Common myeloid progenitor, CD34-positive (primary cell): Measurements from ENCODE around the gene PTBP1.

Experiments
- CTCF ChIA-PET: fragments of 350-600 bp; sonication (Branson Sonifier 250); formaldehyde crosslinking; loops from one replicate; lab custom pipeline; 2021; ENCODE audit warnings: antibody characterized with exemption; lab: Charles Lee
- POLR2A ChIA-PET: fragments of 350-600 bp; sonication (Branson Sonifier 250); formaldehyde crosslinking; loops from one replicate; lab custom pipeline; 2021; ENCODE audit warnings: antibody characterized with exemption; lab: Charles Lee
- DNase-seq, 3 donors: peaks; one replicate each; pipeline versions ENCODE4 v3.0.0 to v3.0.0-alpha.2; 2013
- H3K27ac ChIP-seq, 2 experiments: 1 replicate in 1 of 2; 2 replicates in 1 of 2; pipeline ENCODE4 v1.7.0; 2013; ENCODE audit warnings: inconsistent platforms in 2 of 2, low read length in 2 of 2, mild to moderate bottlenecking in 2 of 2, low read depth in 1 of 2, moderate library complexity in 1 of 2; ENCODE audit not compliant: severe bottlenecking in 2 of 2, insufficient read depth in 1 of 2, poor library complexity in 1 of 2
- H3K27me3 ChIP-seq, 5 experiments: replicated peaks in 2 of 5; 1 replicate in 3 of 5; 2 replicates in 2 of 5; pipeline versions ENCODE4 v1.6.1 to v1.7.0; 2013; ENCODE audit warnings: low read length in 4 of 5, mild to moderate bottlenecking in 2 of 5, moderate library complexity in 2 of 5, inconsistent platforms in 1 of 5; ENCODE audit not compliant: insufficient read depth in 5 of 5, control insufficient read depth in 4 of 5
- H3K36me3 ChIP-seq, 4 experiments: 1 replicate in 2 of 4; 2 replicates in 2 of 4; pipeline versions ENCODE4 v1.6.1 to v1.7.0; 2013; ENCODE audit warnings: low read length in 3 of 4, control low read depth in 1 of 4, mild to moderate bottlenecking in 1 of 4; ENCODE audit not compliant: control insufficient read depth in 4 of 4, insufficient read depth in 4 of 4
- H3K4me1 ChIP-seq, 4 experiments: 1 replicate in 3 of 4; 2 replicates in 1 of 4; pipeline versions ENCODE4 v1.6.1 to v1.7.1; 2013; ENCODE audit warnings: low read length in 3 of 4, mild to moderate bottlenecking in 3 of 4, control low read depth in 1 of 4, inconsistent platforms in 1 of 4, moderate library complexity in 1 of 4; ENCODE audit not compliant: control insufficient read depth in 4 of 4, insufficient read depth in 4 of 4; ENCODE audit errors: control extremely low read depth in 1 of 4
- H3K4me3 ChIP-seq, 7 experiments: 1 replicate in 4 of 7; 2 replicates in 3 of 7; pipeline versions ENCODE4 v1.5.1 to v1.7.0; 2013; ENCODE audit warnings: mild to moderate bottlenecking in 7 of 7, low read length in 6 of 7, moderate library complexity in 6 of 7, inconsistent platforms in 2 of 7, low read depth in 2 of 7, control low read depth in 1 of 7; ENCODE audit not compliant: insufficient read depth in 4 of 7, control insufficient read depth in 1 of 7; ENCODE audit errors: extremely low read depth in 1 of 7
- H3K9me3 ChIP-seq, 5 experiments: 1 replicate in 4 of 5; 2 replicates in 1 of 5; pipeline versions ENCODE4 v1.6.1 to v1.7.1; 2013; ENCODE audit warnings: low read length in 4 of 5, mild to moderate bottlenecking in 2 of 5, inconsistent platforms in 1 of 5, low read depth in 1 of 5, moderate library complexity in 1 of 5; ENCODE audit not compliant: control insufficient read depth in 4 of 5, insufficient read depth in 2 of 5; ENCODE audit errors: control extremely low read depth in 1 of 5
- WGBS: methylation state at CpG from one replicate; pipeline ENCODE4 v1.1.5; 2013; ENCODE audit not compliant: insufficient coverage; 5-methylcytosine and 5-hydroxymethylcytosine counted together

Gene PTBP1

GRCh38 chr19:795691-796581, 1.3 kb upstream of the PTBP1 start:
- WGBS: 87% methylated on average over 39 of the region's 39 CpGs
- Histone ChIP-seq H3K36me3 (peaks cover 0 to 28% (median 6%) of the 10 kb centered on the region in 4 experiments), H3K4me1 (peaks cover 0 to 43% (median 39%) of the 10 kb centered on the region in 4 experiments), H3K9me3 (no peaks in the 10 kb centered on the region), H3K27me3 (no peaks in the 10 kb centered on the region), H3K4me3 (peak overlapping the region in 6 of 7 experiments; percentile 79 to 97 (median 82)), H3K27ac (peak overlapping the region in 1 of 2 experiments; percentile 68)
- DNase-seq: no peak
- ChIA-PET CTCF (interaction anchor here (1.1 kb wide), 1 partner anchor 12 kb away, joined by 5 read pairs; no protein-coding TSS in a partner anchor), POLR2A (interaction anchor here (1.2 kb wide), 1 partner anchor 22 kb away, joined by 4 read pairs; no protein-coding TSS in a partner anchor)

DNA sequence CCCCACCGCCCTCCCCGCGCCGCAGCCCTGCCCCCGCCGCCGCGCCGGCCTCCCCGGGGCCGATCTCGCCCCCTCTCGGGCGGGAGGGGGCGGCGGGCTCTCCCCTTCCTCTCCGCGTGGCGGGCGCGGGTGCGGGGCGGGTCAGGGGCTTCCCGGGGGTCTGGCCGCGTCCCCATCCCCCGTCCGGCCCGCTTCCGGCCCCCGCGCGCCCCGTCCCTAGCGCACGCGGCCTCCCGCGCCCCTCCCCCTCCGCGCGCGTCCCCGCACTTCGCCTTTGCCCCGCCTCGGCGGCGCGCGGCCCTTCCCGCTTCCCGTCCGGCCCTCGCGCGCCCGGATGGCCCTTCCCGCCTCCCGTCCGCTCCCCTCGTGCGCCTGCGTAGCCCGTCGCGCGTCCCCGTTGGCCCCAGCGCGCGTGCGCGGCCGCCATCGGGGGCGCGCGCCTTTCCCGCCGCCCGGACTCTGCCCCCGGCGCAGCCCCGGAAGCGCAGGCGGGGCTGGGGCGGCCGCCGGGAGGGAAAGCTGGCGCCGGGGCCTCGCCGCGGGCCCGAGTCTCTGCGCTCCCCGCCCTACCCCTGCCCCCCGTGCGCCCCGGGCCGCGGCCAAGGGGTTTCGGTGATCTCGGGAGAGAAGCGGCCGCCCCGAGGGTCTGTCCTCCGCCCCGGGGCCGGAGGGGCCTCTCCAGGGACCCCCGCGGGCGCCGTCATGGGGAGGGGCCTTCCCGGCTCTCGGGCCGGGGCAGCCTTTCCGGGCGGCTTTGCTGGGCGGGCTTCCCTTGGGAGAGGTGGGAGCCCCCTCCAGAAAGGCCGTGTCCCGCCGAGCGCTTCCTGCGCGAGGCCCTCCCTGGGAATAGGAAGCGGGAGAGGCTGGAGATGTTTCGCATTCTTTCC, 519 bp downstream of the PTBP1 start:
- Histone ChIP-seq H3K36me3 (peaks cover 0 to 46% (median 12%) of the 10 kb centered on the region in 4 experiments), H3K9me3 (no peaks in the 10 kb centered on the region), H3K27ac (peak overlapping the region; percentile 77 to 88), H3K27me3 (no peaks in the 10 kb centered on the region), H3K4me3 (peak overlapping the region; percentile 47 to 97 (median 86)), H3K4me1 (peaks cover 0 to 48% (median 39%) of the 10 kb centered on the region in 4 experiments)
- WGBS: 0% methylated on average over 104 of the region's 129 CpGs
- DNase-seq: peak; percentile 61 to 86 (median 84)
- POLR2A ChIA-PET: no interaction called here
- CTCF ChIA-PET: no interaction called here

- peak overlapping the region; percentile 64 to 88 for H3K27ac ChIP-seq
- ChIA-PET POLR2A (no interaction called here), CTCF (interaction anchor here (1.5 kb wide), 1 partner anchor 29 kb away, joined by 4 read pairs; no protein-coding TSS in a partner anchor)
- H3K27me3 ChIP-seq: no peaks in the 10 kb centered on the region
- 1% methylated on average over 41 of the region's 44 CpGs for WGBS
- peaks cover 0 to 54% (median 18%) of the 10 kb centered on the region in 4 experiments for H3K36me3 ChIP-seq
- H3K4me1 ChIP-seq: peaks cover 0 to 48% (median 39%) of the 10 kb centered on the region in 4 experiments
- peak overlapping the region; percentile 47 to 97 (median 86) for H3K4me3 ChIP-seq
- H3K9me3 ChIP-seq: no peaks in the 10 kb centered on the region
- no peak for DNase-seq
Measured at GRCh38 chr19:798415-799075, 1.3 kb downstream of the PTBP1 start.

- WGBS: 35% methylated on average over 17 of the region's 28 CpGs
- peak in 1 of 3 donors; percentile 14 for DNase-seq
- H3K4me1 ChIP-seq: peaks cover 0 to 48% (median 39%) of the 10 kb centered on the region in 4 experiments
- peak overlapping the region in 1 of 2 experiments; percentile 88 for H3K27ac ChIP-seq
- peak overlapping the region; percentile 47 to 97 (median 86) for H3K4me3 ChIP-seq
- CTCF ChIA-PET: interaction anchor here (1.5 kb wide), 1 partner anchor 30 kb away, joined by 4 read pairs; no protein-coding TSS in a partner anchor
- peaks cover 0 to 61% (median 24%) of the 10 kb centered on the region in 4 experiments for H3K36me3 ChIP-seq
- POLR2A ChIA-PET: no interaction called here
- H3K9me3 ChIP-seq: no peaks in the 10 kb centered on the region
- H3K27me3 ChIP-seq: no peaks in the 10 kb centered on the region
Measured at GRCh38 chr19:799076-799881, 2.0 kb downstream of the PTBP1 start.

DNA sequence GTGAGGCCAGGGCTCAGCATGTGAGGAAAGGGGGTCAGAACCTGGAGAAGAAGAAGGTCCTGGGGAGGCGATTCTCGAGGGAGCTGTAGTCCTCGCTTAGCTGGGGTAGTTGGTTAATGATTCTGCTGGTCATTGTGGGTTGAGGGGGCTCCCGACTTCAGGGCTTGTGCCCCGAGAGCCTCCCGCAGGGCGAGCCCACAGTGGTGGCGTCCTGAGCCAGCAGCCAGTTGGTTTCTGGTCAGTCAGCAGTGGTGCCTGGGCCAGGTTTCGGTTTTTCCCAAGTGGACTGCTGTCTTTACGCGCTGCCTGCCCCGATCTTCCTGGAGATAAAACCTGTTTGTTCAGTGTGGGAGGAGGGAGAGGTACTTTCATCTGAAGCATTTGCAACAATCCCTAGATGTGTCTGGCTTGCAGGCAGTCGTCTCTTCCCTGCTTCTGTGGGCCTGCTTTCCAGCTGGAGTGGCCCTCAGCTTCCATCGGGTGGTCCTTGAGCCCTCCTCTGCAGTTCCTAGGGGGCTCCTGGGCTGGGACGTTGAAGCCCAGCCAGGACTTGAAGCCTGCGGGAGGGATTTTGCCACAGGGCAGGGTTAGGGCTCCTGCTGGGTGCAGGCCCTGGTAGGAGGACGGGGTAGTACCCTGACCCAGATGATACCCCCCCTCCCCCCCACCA, 3.2 kb downstream of the PTBP1 start:
- WGBS: 69% methylated on average over 11 of the region's 17 CpGs
- no peaks in the 10 kb centered on the region for H3K27me3 ChIP-seq
- POLR2A ChIA-PET: interaction anchor here (0.9 kb wide), 1 partner anchor 10 kb away, joined by 3 read pairs; no protein-coding TSS in a partner anchor
- H3K36me3 ChIP-seq: peaks cover 0 to 73% (median 35%) of the 10 kb centered on the region in 4 experiments
- H3K4me3 ChIP-seq: peak overlapping the region in 4 of 7 experiments; percentile 4 to 17 (median 8)
- H3K4me1 ChIP-seq: peaks cover 0 to 48% (median 39%) of the 10 kb centered on the region in 4 experiments
- DNase-seq: no peak
- peak overlapping the region in 1 of 2 experiments; percentile 88 for H3K27ac ChIP-seq
- CTCF ChIA-PET: interaction anchor here (1.0 kb wide), 2 partner anchors 28 to 41 kb away, joined by 3 read pairs; partner anchors contain the start of gene PRTN3
- H3K9me3 ChIP-seq: no peaks in the 10 kb centered on the region
